K562 (cell line): ENCODE measurements around the gene TEX30.

Experiments used
- NFIC ChIP-seq: fragments of 450-650 bp; IDR thresholded peaks from 2 replicates; pipeline ENCODE4 v1.6.1; 2017; ENCODE audit warnings: mild to moderate bottlenecking, inconsistent platforms
- POLR2A ChIP-seq: fragments of 450-650 bp; conservative IDR thresholded peaks from 2 replicates; pipeline ENCODE4 v1.6.1; 2016
- TF ChIP-seq, protein P1 (sequence below): fragments of 450-650 bp; IDR thresholded peaks from 2 replicates; pipeline ENCODE4 v1.6.1; 2016; ENCODE audit warnings: low read depth

DNA sequence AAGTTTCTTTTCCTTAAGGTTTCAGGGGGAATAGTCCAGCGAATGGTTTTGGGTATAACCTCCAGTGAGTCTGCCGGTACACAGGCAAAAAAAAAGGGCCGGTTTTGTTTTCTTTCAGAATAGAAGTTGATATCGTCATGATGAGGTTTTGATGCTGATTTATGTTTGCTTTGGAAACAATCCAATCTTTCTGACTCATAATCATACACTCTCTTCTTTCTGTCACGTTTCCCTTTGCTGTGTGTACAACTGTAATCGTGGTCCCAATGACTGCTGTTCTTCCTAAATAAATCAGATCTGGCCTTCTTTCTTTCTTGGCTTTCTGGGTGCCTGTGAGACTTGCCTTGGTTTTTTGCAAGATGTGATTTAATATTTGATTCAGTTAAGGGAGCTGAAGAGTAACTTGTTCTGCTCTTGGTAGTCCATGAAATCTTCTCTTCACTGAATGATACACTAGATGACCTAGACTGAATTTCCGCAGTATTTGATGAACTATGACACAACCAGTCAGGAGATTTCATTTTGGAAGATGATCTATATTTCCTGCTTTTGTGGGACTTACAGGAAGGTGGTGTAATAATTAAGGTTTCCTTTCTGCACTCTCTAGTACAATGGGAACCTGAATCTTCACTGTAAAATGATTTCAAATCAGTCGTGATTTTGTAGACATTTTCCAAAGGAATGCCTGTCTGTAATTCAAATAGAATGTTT, 43.9 kb downstream of the TEX30 start:
- TF ChIP-seq NFIC (peak; percentile 37; the same call in 1 of the 2 replicates), POLR2A (no peak)
- TF ChIP-seq, protein P1, sequence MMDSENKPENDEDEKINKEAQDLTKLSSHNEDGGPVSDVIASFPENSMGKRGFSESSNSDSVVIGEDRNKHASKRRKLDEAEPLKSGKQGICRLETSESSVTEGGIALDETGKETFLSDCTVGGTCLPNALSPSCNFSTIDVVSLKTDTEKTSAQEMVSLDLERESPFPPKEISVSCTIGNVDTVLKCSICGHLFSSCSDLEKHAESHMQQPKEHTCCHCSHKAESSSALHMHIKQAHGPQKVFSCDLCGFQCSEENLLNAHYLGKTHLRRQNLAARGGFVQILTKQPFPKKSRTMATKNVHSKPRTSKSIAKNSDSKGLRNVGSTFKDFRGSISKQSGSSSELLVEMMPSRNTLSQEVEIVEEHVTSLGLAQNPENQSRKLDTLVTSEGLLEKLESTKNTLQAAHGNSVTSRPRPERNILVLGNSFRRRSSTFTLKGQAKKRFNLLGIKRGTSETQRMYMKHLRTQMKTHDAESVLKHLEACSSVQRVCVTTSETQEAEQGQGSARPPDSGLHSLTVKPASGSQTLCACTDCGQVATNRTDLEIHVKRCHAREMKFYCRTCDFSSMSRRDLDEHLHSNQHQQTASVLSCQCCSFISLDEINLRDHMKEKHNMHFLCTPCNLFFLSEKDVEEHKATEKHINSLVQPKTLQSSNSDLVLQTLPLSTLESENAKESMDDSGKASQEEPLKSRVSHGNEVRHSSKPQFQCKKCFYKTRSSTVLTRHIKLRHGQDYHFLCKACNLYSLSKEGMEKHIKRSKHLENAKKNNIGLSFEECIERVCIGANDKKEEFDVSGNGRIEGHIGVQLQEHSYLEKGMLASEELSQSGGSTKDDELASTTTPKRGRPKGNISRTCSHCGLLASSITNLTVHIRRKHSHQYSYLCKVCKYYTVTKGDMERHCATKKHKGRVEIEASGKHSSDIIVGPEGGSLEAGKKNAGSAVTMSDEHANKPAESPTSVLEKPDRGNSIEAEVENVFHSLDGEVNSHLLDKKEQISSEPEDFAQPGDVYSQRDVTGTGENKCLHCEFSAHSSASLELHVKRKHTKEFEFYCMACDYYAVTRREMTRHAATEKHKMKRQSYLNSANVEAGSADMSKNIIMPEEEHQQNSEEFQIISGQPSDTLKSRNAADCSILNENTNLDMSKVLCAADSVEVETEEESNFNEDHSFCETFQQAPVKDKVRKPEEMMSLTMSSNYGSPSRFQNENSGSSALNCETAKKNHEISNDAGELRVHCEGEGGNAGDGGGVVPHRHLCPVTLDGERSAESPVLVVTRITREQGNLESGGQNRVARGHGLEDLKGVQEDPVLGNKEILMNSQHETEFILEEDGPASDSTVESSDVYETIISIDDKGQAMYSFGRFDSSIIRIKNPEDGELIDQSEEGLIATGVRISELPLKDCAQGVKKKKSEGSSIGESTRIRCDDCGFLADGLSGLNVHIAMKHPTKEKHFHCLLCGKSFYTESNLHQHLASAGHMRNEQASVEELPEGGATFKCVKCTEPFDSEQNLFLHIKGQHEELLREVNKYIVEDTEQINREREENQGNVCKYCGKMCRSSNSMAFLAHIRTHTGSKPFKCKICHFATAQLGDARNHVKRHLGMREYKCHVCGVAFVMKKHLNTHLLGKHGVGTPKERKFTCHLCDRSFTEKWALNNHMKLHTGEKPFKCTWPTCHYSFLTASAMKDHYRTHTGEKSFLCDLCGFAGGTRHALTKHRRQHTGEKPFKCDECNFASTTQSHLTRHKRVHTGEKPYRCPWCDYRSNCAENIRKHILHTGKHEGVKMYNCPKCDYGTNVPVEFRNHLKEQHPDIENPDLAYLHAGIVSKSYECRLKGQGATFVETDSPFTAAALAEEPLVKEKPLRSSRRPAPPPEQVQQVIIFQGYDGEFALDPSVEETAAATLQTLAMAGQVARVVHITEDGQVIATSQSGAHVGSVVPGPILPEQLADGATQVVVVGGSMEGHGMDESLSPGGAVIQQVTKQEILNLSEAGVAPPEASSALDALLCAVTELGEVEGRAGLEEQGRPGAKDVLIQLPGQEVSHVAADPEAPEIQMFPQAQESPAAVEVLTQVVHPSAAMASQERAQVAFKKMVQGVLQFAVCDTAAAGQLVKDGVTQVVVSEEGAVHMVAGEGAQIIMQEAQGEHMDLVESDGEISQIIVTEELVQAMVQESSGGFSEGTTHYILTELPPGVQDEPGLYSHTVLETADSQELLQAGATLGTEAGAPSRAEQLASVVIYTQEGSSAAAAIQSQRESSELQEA, result no peak
